ENCODE results near the gene NIPSNAP2.

Gene NIPSNAP2

GRCh38 chr7:55983537-55983936, 19.2 kb downstream of the NIPSNAP2 start:
- TF ChIP-seq YY1 (IDR thresholded peaks at IDR 0.05; ENCODE audit: low read depth) (no peak), RAD21 (IDR thresholded peaks at IDR 0.05; ENCODE audit: low read depth) (no peak), ZBTB7A (IDR thresholded peaks at IDR 0.05; ENCODE audit: low read depth) (no peak), NFIC (IDR thresholded peaks at IDR 0.05) (no peak), TEAD4 (IDR thresholded peaks at IDR 0.05) (no peak)

- TF ChIP-seq NFIC (IDR thresholded peaks at IDR 0.05) (no peak), TCF12 (IDR thresholded peaks at IDR 0.05; ENCODE audit: low read depth) (no peak), EGR1 (IDR thresholded peaks at IDR 0.05) (no peak), ZBTB7A (IDR thresholded peaks at IDR 0.05; ENCODE audit: low read depth) (no peak), TEAD4 (IDR thresholded peaks at IDR 0.05) (no peak), TAF1 (IDR thresholded peaks at IDR 0.05; ENCODE audit: low read depth) (no peak), USF1 (IDR thresholded peaks at IDR 0.05) (no peak), RAD21 (IDR thresholded peaks at IDR 0.05; ENCODE audit: low read depth) (no peak), YY1 (IDR thresholded peaks at IDR 0.05; ENCODE audit: low read depth) (no peak), CEBPB (IDR thresholded peaks at IDR 0.05) (no peak)
These were observed 28.0 kb downstream of the NIPSNAP2 start for GRCh38 chr7:55992346-55992745.

GRCh38 chr7:55996856-55997500, 32.6 kb downstream of the NIPSNAP2 start:
- TF ChIP-seq CREB1 (IDR thresholded peaks at IDR 0.05; ENCODE audit: low read depth) (no peak), CEBPB (IDR thresholded peaks at IDR 0.05) (no peak), TCF12 (IDR thresholded peaks at IDR 0.05; ENCODE audit: low read depth) (no peak), NFIC (IDR thresholded peaks at IDR 0.05) (no peak), YY1 (IDR thresholded peaks at IDR 0.05; ENCODE audit: low read depth) (no peak), EP300 (IDR thresholded peaks at IDR 0.05; ENCODE audit: borderline replicate concordance) (no peak), MAX (IDR thresholded peaks at IDR 0.05) (no peak), EGR1 (IDR thresholded peaks at IDR 0.05) (no peak), USF1 (IDR thresholded peaks at IDR 0.05) (no peak), TEAD4 (IDR thresholded peaks at IDR 0.05) (no peak), REST (IDR thresholded peaks at IDR 0.05; ENCODE audit: low read depth) (no peak), FOXM1 (IDR thresholded peaks at IDR 0.05; ENCODE audit: borderline replicate concordance, low read depth) (no peak), TAF1 (IDR thresholded peaks at IDR 0.05; ENCODE audit: low read depth) (no peak)

- TF ChIP-seq CREB1 (IDR thresholded peaks at IDR 0.05; ENCODE audit: low read depth) (no peak), RAD21 (IDR thresholded peaks at IDR 0.05; ENCODE audit: low read depth) (no peak)
These were observed 39.4 kb downstream of the NIPSNAP2 start for GRCh38 chr7:56003749-56004148.

- TF ChIP-seq ZBTB7A (IDR thresholded peaks at IDR 0.05; ENCODE audit: low read depth) (no peak), TCF12 (IDR thresholded peaks at IDR 0.05; ENCODE audit: low read depth) (no peak), EP300 (IDR thresholded peaks at IDR 0.05; ENCODE audit: borderline replicate concordance) (no peak), YY1 (IDR thresholded peaks at IDR 0.05; ENCODE audit: low read depth) (no peak), RAD21 (IDR thresholded peaks at IDR 0.05; ENCODE audit: low read depth) (no peak), NFIC (IDR thresholded peaks at IDR 0.05) (no peak), REST (IDR thresholded peaks at IDR 0.05; ENCODE audit: low read depth) (no peak), USF1 (IDR thresholded peaks at IDR 0.05) (no peak), MAX (IDR thresholded peaks at IDR 0.05) (no peak), TAF1 (IDR thresholded peaks at IDR 0.05; ENCODE audit: low read depth) (no peak), EGR1 (IDR thresholded peaks at IDR 0.05) (no peak), FOXM1 (IDR thresholded peaks at IDR 0.05; ENCODE audit: borderline replicate concordance, low read depth) (no peak), CREB1 (IDR thresholded peaks at IDR 0.05; ENCODE audit: low read depth) (no peak), TEAD4 (IDR thresholded peaks at IDR 0.05) (no peak), CEBPB (IDR thresholded peaks at IDR 0.05) (no peak)
These were observed 42.8 kb downstream of the NIPSNAP2 start for GRCh38 chr7:56007167-56007652.

- no peak for TF ChIP-seq ZBTB7A (IDR thresholded peaks at IDR 0.05; ENCODE audit: low read depth)
- no peak for TF ChIP-seq MAX (IDR thresholded peaks at IDR 0.05)
- no peak for TF ChIP-seq FOXM1 (IDR thresholded peaks at IDR 0.05; ENCODE audit: borderline replicate concordance, low read depth)
- no peak for TF ChIP-seq REST (IDR thresholded peaks at IDR 0.05; ENCODE audit: low read depth)
- no peak for TF ChIP-seq EP300 (IDR thresholded peaks at IDR 0.05; ENCODE audit: borderline replicate concordance)
- no peak for TF ChIP-seq CEBPB (IDR thresholded peaks at IDR 0.05)
These were observed 43.5 kb downstream of the NIPSNAP2 start for GRCh38 chr7:56007891-56008290.
